H54 (cell line): Measurements from ENCODE around the gene ZBED2.

ENCODE experiments used
- DNase-seq: peaks from one replicate; pipeline ENCODE4 v3.0.0; 2011; ENCODE audit warnings: low spot score, mixed read lengths; ENCODE audit not compliant: insufficient read length
- FAIRE-seq: peaks from 3 replicates; lab custom pipeline; 2011; peaks lifted over from hg19 to GRCh38; lab: Jason Lieb, UNC
- POLR2A ChIP-seq: IDR thresholded peaks from 2 replicates; pipeline ENCODE4 v1.6.1; 2011; ENCODE audit warnings: low read depth, mild to moderate bottlenecking, low read length

ZBED2 gene

GRCh38 chr3:111593666-111594065, 1.5 kb downstream of the ZBED2 start:
- no peak for DNase-seq
- no peak for TF ChIP-seq POLR2A
- no peak for FAIRE-seq

DNA sequence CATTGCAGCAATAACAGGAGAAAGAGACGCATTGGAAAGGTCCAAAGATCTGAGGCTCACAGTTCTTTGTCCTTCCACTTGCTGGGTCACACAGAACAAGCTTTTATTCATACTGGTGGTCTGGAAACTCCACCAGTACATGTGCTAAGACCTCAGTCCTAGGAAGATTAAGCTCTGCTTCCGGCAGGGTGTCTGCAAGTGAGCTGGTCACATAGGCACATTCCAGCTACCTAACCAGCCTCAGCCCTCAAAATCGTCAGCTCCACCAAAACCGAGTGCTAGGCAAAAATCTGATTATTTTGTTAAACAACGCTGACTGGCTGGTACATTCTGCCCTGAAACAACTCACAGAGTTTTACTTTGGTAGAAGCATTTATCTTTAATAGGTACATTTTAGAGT, 2.2 kb downstream of the ZBED2 start:
- FAIRE-seq, result no peak
- no peak for DNase-seq
- no peak for TF ChIP-seq POLR2A

DNA sequence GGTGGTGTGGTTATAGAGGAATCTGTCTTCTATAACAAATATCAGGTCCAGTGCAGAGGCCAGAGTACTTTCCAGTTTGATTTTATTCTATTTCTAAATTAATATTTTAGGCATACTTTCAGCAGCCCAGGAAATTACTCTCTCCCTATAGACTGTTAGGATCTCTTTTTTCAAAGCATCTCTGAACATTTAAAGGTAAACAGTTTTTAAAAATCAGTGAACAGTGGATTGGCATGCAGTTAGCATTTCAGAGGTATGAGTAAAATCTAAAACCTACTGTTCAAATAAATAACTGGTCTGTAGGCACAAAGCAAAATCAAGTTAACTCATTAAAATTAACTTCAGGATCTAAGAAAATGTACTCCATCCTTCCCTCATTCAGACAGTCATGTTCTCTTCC, 3.0 kb downstream of the ZBED2 start:
- no peak for FAIRE-seq
- no peak for DNase-seq
- no peak for TF ChIP-seq POLR2A

GRCh38 chr3:111591555-111591954, 3.6 kb downstream of the ZBED2 start:
- no peak for TF ChIP-seq POLR2A
- DNase-seq (no peak), FAIRE-seq (no peak)

- FAIRE-seq, result no peak
- TF ChIP-seq POLR2A, result no peak
- DNase-seq, result no peak
Observed at GRCh38 chr3:111590143-111590491, 5.0 kb downstream of the ZBED2 start.

GRCh38 chr3:111589303-111590142, 5.6 kb downstream of the ZBED2 start:
- DNase-seq (no peak), FAIRE-seq (no peak)
- TF ChIP-seq POLR2A, result no peak

DNA sequence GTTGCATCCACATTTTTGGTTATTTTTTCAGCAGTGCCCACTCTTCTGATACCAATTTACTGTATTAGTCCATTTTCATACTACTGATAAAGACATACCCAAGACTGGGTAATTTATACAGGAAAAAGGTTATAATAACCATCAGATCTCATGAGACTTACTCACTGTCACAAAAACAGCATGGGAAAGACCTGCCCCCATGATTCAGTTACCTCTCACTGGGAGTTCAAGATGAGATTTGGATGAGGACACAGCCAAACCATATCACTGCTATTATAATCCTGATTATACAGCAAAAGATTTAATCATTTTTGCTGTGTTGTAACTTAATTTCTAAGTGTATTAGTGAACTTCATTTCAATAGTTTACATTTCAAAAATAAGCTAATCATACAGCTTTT, 6.6 kb downstream of the ZBED2 start:
- TF ChIP-seq POLR2A, result no peak
- no peak for FAIRE-seq
- DNase-seq, result no peak

DNA sequence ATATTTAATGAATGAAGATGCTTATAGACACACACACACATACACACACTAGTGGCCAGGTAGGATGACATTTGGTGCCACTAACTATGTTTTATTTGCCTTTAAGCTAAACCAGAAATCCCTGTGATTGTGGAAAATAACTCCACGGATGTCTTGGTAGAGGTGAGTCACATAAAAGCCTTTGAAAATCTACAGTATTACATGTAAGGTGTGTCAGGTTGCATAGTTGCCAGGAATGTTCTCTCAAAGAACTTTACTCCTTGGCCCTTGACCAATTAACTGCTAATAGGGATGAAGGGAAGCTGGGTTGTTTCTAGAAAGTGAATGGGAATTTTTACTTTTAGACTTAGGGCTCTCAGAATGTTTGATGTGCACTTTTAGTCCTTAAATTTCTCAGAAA, 9.9 kb downstream of the ZBED2 start:
- no peak for TF ChIP-seq POLR2A
- FAIRE-seq (no peak), DNase-seq (no peak)

DNA sequence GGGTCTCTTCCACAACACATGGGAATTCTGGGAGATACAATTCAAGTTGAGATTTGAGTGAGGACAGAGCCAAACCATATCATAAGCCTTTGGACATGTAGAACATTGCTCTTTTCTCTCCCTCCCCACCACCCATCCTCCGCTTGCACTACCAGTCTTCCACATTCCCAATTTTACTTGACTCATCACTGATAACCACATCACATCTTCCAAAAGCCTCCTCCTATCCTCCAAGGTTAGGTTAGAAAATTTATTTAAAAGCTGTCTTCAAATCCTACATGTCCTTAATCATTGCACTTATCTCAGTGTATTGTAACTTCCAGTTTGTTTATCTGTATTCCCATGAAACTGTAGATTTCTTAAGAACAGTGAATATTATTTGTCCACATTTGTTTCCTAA, 10.4 kb downstream of the ZBED2 start:
- no peak for TF ChIP-seq POLR2A
- FAIRE-seq, result no peak
- DNase-seq, result no peak

GRCh38 chr3:111582120-111582474, 13.0 kb downstream of the ZBED2 start:
- DNase-seq, result peak; percentile 49
- peak; percentile 97 for FAIRE-seq
- no peak for TF ChIP-seq POLR2A

- FAIRE-seq (no peak), DNase-seq (no peak)
Observed at GRCh38 chr3:111581403-111582119, 13.6 kb downstream of the ZBED2 start.

DNA sequence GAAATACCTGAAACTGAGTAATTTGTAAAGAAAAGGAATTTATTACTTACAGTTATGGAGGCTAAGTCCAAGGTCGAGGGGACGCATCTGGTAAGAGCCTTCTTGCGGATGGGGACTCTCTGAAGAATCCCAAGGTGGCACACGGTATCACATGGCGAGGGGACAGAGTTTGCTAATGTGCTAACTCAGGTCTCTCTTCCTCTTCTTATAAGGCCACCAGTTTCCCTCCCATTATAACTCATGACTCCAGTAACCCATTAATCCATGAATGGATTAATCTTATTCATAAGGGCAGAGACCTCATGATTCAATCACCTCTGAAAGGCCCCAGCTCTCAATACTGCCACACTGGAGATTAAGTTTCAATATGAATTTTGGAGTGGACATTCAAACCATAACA, 15.7 kb downstream of the ZBED2 start:
- no peak for TF ChIP-seq POLR2A
- no peak for FAIRE-seq
- DNase-seq, result no peak

More at GRCh38 chr3:111581403-111582119, 13.6 kb downstream of the ZBED2 start:
- TF ChIP-seq POLR2A, result no peak

DNA sequence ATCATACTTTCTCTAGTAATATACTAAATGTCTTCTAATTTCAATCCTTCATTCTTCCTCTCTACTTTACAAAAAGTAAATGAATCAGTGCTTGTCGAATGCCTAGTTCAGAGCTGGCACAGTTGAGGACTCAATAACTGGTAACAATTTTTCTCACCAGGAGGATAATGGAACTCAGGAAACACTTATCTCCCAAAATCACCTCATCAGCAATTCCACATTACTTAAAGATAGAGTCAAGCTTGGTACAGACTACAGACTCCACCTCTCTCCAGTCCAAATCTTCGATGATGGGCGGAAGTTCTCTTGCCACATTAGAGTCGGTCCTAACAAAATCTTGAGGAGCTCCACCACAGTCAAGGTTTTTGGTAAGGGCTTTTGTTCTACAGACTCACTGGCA, 16.3 kb downstream of the ZBED2 start:
- FAIRE-seq (no peak), DNase-seq (no peak)
- TF ChIP-seq POLR2A, result no peak

- FAIRE-seq, result peak; percentile 98
- no peak for TF ChIP-seq POLR2A
- DNase-seq, result peak; percentile 28
Observed at GRCh38 chr3:111577798-111578685, 17.1 kb downstream of the ZBED2 start.
